SK-N-SH treated with all-trans-retinoic acid at 6 μM for 48 hours (cell line): ENCODE data around the gene LITAF.

ENCODE experiments used
- CSDC2 ChIP-seq: fragments of 250-450 bp; sonication (Bioruptor Pico); IDR thresholded peaks from 2 replicates; pipeline ENCODE4 v1.5.0; 2020; ENCODE audit warnings: mild to moderate bottlenecking, moderate library complexity
- GLIS3 ChIP-seq: fragments of 250-450 bp; sonication (Bioruptor Pico); IDR thresholded peaks from 2 replicates; pipeline ENCODE4 v1.5.0; 2020; ENCODE audit warnings: mild to moderate bottlenecking, moderate library complexity

DNA sequence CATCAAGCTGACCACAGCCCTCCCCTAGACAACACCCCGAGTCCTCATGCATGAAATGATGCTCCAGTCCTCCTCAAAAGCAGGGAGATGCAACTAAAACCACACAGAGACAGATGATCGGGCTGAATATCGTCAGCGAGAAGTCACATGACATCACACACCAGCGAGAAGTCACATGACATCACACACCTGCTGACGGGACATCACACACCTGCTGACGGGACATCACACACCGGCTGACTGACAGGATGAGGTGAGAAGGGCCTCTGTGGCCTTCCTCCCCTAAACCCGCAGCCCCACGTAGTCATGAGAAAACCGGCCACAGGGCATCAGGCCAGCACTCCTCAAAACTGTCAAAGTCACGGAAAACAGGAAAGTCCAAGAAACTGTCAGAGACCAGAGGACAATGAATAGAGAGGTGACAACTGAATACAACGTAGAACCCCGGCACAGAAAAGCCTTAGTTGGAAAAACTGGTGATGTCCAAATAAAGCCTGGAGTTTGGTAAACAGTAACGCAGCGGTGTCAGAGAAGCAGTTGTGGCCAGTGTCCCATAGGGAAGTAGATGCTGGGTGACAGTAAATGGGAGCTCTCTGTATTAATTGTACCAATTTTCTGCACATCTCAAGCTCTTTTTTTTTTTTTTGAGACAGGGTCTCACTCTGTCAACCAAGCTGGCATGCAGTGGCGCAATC lies 14.3 kb downstream of the LITAF start:
- TF ChIP-seq GLIS3 (CRISPR knock-in tag) (no peak), CSDC2 (CRISPR knock-in tag) (no peak)
